ENCODE results near the gene LSM12. TPM values are rescaled to one million over a fixed set of nuclear protein-coding genes. Genes with fewer than 3 reads are reported as not detected.

The LSM12 gene
- total and polyA plus RNA-seq, 2 of the 8 experiments (the other 6 are each of a cell fraction or from before 2014, with no cell fraction given) = 69.8 to 142 TPM

- Histone ChIP-seq H3K9me3 (ENCODE audit: insufficient read depth in 2 of 2, low read depth in 1 of 2, low read length in 1 of 2) (no peaks in the 10 kb centered on the region), H4K20me1 (replicated peaks in 1 of 2; ENCODE audit: control insufficient read depth in 1 of 2, insufficient read depth in 2 of 2, low read length in 2 of 2) (peaks cover 0 to 2% of the 10 kb centered on the region in 2 experiments), H3K27ac (ENCODE audit: low read depth, low read length) (peak overlapping the region; percentile 96), H2BK12ac (ENCODE audit: low read depth, low read length) (no peak overlapping the region), H4K91ac (replicated peaks; ENCODE audit: insufficient read length, low read length) (no peak overlapping the region), H3K18ac (ENCODE audit: extremely low read depth, low read length) (peak overlapping the region; percentile 95), H2BK15ac (ENCODE audit: low read length) (no peak overlapping the region), H2BK5ac (ENCODE audit: low read depth, low read length) (peak overlapping the region; percentile 95), H3K27me3 (replicated peaks in 1 of 4; ENCODE audit: control insufficient read depth in 3 of 4, extremely low read depth in 1 of 4, insufficient read depth in 3 of 4, low read length in 3 of 4) (no peaks in the 10 kb centered on the region), H3K23me2 (ENCODE audit: low read depth, low read length) (peaks cover 7% of the 10 kb centered on the region), H3K4me2 (ENCODE audit: insufficient read depth in 1 of 2, low read depth in 2 of 2, low read length in 2 of 2) (peak overlapping the region; percentile 93 to 98), H3K14ac (ENCODE audit: insufficient read length) (peak overlapping the region; percentile 98), H3K36me3 (ENCODE audit: control insufficient read depth in 2 of 4, insufficient read depth in 4 of 4, low read length in 3 of 4) (peaks cover 5 to 26% (median 16%) of the 10 kb centered on the region in 4 experiments; a peak in 6 of 8 replicates), H3K4me1 (replicated peaks in 1 of 4; ENCODE audit: control insufficient read depth in 3 of 4, insufficient read depth in 4 of 4, low read length in 3 of 4) (peaks cover 0 to 2% (median under 1%) of the 10 kb centered on the region in 4 experiments; a peak in 2 of 7 replicates), H3K9ac (replicated peaks in 1 of 4; ENCODE audit: extremely low read depth in 1 of 4, low read depth in 3 of 4, low read length in 3 of 4) (peak overlapping the region; percentile 87 to 94 (median 91)), H3K23ac (ENCODE audit: insufficient read length) (peak overlapping the region; percentile 6), H2BK20ac (ENCODE audit: low read length) (no peak overlapping the region), H2AK5ac (ENCODE audit: low read depth, low read length) (peak overlapping the region; percentile 91; the same call in 1 of the 2 replicates), H4K8ac (ENCODE audit: extremely low read depth, insufficient read depth, low read length) (peak overlapping the region; percentile 97; the same call in 1 of the 2 replicates), H3K56ac (replicated peaks; ENCODE audit: insufficient read length, low read depth, low read length) (peak overlapping the region; percentile 74), H3K4ac (replicated peaks; ENCODE audit: insufficient read length, low read depth, low read length) (peak overlapping the region; percentile 63), H3K79me1 (ENCODE audit: low read depth, low read length) (no peaks in the 10 kb centered on the region), H2AFZ (ENCODE audit: low read length) (no peak overlapping the region), H2BK120ac (replicated peaks; ENCODE audit: low read depth, low read length) (no peak overlapping the region), H4K5ac (ENCODE audit: insufficient read length, low read depth, low read length) (peak overlapping the region; percentile 81), H3K79me2 (ENCODE audit: control insufficient read depth in 1 of 2, insufficient read depth in 2 of 2, low read length in 2 of 2) (peaks cover 31 to 53% of the 10 kb centered on the region in 2 experiments), H3K4me3 (ENCODE audit: extremely low read depth in 1 of 4, insufficient read depth in 2 of 4, low read depth in 3 of 4, low read length in 4 of 4) (peak overlapping the region; percentile 89 to 99 (median 97))
- 0 out of 4 replicates have a peak, but pooled peaks of 1 of the 2 experiments have one; percentile 37 for TF ChIP-seq SIN3A (conservative IDR thresholded peaks at IDR 0.05 in 1 of 2, IDR thresholded peaks at IDR 0.05 in 1 of 2; ENCODE audit: low read depth in 1 of 2, low read length in 2 of 2)
- TF ChIP-seq SIRT6 (IDR thresholded peaks at IDR 0.05; ENCODE audit: low read length) = no peak
- TF ChIP-seq CREB1 (IDR thresholded peaks at IDR 0.05) = no peak
- no peak for TF ChIP-seq BRCA1 (IDR thresholded peaks at IDR 0.05; ENCODE audit: low read depth, low read length)
- ChIA-PET CTCF (ENCODE audit: partially characterized antibody) (interaction anchor here (1.1 to 2.2 kb wide), 5 partner anchors 18 to 52 kb away, joined by 3 to 8 read pairs (median 6); no protein-coding TSS in a partner anchor), POLR2A (ENCODE audit: partially characterized antibody) (interaction anchor here (0.7 to 2.3 kb wide), 37 partner anchors 9 to 1478 kb away, joined by 3 to 23 read pairs (median 5); partner anchors contain the start of genes ASB16, NAGS and TMEM101)
- 1% methylated on average over 9 of the region's 9 CpGs; no CpG with 5 or more reads in 1 of the 2 experiments for WGBS, 2 experiments (ENCODE audit: extremely low coverage in 1 of 2, insufficient coverage in 1 of 2, insufficient read length in 1 of 2, insufficient replicate concordance in 2 of 2, low coverage in 1 of 2, low lambda C conversion rate in 2 of 2, missing lambda C conversion rate in 1 of 2)
- FAIRE-seq (no peak), DNase-seq (ENCODE audit: low read depth in 1 of 2, low spot score in 2 of 2) (no peak)
Measured at GRCh38 chr17:44065668-44066203, 735 bp downstream of the LSM12 start.

Data from H1 (cell line).